GM18502 (cell line): Measurements from ENCODE around the gene LRCH1.

Experiments
- ATAC-seq: cut with Tn5 transposase; IDR thresholded peaks from one replicate; pipeline ENCODE4 v1.9.1; 2021; ENCODE audit warnings: mild to moderate bottlenecking; ENCODE audit not compliant: unreplicated experiment, poor library complexity

The LRCH1 gene

DNA sequence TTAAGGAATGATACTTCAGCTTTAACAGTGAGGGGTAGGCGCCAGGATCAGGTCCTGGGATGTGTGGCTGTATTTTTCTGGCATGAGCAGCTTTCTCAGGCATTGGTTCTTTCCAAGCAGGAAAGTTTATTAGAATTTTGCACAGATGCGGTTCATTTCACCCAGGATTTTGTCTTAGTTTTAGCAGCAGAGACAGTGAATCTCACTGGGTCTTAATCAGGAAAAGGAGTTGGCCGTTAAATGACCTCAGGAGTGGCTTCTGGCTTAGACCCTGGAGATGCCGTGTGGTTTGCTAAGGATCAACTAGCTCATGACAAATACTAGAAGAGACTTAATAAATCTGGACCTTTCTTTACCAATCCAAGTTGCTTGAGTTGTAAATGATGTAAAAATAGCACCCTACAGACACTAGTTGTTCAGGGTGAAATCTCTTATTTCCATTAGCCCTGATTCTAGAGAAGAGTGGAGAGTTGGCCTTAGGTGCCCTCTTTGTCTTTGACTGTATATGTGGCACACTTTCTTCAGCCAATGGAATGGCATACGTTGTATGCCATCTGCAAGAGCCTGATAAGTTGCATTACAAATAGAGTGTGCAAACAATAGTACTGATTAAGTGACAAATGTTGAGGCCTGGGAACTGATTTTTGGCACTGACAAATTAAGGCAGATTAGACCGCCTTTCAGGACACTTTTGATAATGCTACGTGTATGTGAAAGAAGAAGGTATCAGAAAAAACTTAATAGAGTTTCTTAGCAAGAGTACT is 34.0 kb downstream of the LRCH1 start:
- no peak for ATAC-seq

DNA sequence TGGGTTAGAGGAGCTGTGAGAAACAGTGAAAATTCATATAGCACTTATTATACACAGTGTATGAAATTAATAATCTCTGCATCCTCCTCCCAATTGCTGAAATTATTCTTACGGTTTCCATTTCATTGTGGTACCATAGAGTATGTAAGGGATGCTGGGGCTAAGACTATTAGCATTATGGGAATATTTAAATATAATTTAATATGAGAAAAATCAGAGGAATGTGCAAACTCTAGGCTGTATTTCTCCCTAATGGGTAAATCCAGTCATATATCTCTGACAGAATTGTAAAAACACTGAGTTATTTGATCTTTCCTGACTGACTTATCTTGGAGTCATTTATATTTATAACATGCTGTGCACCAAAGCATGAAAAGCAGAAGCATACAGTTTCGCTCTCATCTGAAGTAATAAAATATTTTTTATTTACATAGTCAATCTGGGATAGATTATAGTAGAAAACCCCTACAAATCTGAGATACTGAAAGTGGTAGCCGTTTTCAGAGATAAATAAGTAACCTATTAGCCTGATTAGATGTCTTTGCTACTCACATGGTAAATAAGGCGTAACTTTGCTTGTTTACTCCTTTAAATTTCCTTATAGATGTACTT is 34.9 kb downstream of the LRCH1 start:
- ATAC-seq, result peak; percentile 58

DNA sequence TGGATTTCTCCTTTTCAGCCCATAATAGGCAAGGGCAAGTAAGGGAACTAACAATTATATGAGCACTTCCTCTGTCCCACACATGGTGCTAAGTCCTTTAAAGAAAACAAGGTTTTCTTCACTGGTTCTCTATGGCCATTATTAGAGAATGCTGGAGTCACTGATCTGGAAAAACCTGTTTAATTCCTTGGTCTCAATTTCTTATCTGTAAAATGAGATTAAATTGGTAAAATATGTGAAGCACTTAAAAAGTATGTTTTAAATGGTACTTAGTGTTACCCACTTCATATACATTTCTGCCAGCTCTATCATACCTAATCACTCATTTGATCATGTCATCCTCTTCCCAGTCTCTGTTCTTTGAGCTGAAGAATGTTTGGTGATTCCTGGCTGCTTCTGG is 39.4 kb downstream of the LRCH1 start:
- ATAC-seq, result no peak

DNA sequence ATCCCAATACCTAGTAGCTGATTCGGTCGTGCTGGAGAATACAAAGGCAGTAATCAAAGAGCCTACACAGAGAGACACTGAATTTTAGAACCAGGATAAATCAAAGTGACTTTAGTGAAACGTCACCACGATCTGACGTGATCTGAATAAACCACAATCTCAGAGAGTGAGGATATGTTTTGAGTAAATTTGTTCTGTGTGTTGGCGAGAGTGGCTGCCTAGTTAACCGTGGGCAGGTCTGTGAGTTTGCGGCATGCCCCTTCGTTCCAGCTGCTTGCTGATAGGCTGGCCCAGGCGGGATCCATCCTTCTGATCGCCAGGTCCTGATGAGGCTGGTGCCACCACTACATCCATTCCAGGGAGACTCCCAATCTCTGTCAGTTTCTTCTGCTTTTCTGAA is 40.4 kb downstream of the LRCH1 start:
- ATAC-seq, result peak; percentile 56

DNA sequence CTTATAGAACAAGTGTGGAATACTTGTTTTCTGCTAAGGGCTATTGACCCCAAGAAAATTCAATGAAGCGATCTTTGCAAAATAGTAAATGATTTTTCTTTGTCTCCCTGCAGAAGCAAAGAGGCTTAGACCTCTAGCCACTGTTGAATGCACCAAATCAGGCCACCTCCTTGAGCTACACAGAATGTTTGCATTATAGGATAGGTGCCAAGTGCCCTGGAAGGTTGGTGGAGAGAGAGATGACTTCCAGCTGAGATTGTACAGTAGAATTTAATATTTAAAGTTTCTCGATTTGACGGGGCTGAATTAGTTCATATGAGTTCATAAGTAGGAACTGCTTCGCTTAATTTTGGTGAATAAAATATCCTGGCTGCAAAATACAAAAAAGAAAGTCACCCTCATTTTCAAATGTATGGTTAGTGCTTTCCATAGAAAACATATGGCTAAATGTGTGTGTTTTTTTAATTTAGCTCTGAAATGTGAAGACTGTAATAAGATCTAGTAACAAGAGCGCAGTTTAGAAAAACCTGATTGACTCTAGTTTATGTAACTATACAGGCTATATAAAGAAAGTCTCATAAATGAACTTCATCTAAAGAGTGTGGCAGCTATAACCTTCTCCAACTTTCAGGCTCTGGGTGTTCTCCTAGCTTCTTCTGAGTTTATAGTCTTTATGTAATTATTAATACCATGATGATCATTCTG is 41.6 kb downstream of the LRCH1 start:
- no peak for ATAC-seq

DNA sequence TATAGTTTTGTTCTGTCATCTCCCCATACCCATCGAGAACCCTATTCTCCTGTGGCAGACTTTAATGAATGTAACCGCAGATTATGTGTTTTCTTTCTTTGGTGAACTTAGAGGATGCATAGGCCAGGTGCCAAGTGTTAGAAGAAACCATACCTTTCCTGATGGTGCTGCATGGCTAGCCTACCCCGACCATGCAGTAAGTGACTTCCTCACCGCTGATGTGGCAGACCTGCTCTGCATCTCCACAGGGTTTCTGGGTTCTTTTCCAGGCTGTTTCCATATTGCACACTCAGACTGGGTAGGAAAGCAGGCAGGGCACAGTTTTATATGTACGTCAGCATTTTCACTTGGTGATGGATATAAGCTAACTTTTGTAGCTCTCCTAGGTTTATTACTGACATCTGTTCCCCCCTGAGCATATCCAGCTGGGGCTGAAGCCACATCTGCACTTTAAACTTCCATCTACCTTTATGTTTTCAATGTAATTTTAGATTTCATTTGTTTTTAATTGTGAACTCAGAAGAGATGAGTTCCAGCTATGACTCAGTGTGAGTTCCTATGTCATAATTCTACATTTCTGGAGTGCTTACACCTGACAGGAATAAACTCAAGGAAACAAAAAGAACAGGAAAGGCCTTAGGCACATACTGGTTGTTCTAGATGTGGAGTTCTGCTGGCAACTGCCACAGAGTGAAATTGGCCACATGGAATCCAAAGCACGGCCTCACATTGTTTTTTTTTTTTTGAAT is 42.3 kb downstream of the LRCH1 start:
- peak; percentile 46 for ATAC-seq

DNA sequence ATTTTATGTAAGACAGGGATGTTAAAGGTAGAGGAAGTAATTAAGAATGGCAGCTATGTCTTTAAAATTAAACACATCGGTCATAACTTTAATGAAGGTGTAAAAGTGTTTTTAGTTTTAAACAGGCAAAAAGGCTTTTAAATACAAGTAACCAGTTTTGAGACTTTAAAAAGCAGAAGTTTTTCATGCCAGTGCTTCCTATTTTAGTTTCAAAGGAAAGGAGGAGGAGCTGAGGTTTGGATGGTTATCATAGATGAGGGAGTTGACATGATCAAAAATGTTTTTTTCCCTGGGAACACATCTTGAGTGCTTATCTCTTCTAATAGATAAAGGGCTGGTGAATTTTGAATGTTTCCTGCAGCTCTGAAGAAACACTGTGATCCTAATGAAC is 42.9 kb downstream of the LRCH1 start:
- ATAC-seq, result no peak

DNA sequence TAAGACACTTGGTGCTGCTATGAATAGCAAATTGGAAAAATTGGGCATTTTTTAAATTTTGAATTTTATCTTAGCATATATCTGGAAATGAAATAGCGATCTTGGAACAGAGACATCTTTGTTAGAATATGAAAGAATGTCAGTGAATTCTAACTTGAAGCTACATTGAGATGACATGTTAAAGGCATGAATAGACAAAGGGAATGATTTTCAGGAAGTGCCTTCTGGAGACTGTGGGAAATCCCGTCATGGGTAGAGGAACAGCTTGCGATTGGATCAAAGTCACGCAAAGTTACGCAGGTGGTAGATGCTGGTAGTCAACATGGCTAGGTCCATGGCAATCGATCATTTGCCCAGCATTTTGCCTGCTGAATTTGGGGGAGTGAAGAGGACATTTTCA is 43.5 kb downstream of the LRCH1 start:
- no peak for ATAC-seq

DNA sequence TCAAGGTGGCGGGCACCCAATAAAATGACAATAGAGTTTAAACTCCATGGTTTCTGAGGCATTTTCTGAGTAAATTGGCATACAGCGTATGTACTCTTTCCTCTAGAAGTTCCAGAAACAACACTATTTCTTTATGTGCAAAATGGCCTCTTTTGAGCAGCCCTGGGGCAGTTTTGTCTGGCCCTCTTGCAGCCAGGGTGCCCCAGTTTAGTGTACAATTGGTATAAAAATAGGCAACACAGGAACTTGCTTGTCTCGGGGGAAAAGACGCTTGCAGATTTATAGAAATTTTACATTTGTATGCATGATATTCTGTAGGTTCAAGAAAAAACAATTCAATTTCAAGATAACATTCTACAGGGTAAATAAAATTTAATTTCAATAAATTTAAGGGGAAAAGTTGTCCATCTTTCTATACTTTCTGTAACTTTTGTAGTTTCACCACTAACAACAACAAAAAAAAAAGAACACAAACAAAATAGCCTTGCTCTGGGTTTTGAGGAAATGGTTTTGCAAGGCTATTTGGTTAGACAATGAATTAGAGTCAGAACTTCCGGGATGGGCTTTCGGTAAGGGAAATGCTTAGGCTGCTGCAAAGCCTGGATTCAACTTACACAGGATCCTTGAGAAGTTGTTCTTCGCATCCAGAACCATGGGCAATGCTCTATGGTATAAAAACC is 45.3 kb downstream of the LRCH1 start:
- ATAC-seq, result peak; percentile 38

DNA sequence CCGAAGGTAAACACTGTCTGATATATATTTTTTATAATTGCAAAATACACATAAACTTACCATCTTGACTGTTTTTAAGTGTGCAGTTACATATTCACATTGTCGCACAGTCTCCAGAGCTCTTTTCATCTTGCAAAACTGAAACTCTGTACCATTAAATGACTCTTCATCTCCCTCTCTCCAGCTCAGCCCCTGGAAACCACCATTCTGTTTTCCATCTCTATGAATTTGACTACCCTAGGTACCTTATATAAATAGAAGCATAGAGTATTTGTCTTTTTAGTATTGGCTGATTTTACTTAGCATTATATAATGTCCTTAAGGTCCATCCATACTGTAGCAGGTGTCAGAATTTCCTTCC is 45.8 kb downstream of the LRCH1 start:
- ATAC-seq, result peak; percentile 58

DNA sequence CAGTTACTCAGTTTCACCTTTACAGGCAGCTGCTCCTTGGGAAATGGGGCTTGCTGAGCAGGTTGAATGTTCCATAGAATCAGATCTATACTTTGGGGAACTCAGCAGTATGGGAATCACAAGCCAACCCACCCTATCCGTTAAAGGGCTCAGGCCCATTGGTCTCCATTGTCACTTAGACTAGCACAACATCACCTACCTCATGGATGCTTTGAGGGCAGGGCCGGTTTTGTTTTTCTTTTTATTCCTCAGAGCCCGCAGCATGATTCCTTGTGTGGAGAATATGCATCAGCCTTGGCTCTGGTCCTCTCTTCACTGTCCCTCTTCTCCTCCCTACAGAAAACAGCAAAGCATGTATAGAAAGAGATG is 48.0 kb downstream of the LRCH1 start:
- ATAC-seq, result no peak

DNA sequence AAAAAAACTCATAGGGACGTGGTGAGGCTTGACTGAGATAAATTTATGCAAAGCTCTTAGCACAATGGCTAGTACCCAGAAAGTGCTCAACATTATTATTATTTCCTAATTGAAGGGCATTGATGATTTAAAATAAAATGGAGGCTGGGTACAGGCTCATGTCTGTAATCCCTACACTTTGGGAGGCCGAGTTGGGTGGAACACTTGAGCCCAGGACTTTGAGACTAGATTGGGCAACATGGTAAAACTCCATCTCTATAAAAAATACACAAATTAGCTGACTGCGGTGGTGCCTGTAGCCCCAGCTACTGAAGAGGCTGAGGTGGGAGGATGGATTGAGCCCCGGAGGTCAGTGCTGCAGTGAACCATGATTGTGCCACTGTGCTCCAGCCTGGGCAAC is 49.6 kb downstream of the LRCH1 start:
- no peak for ATAC-seq

DNA sequence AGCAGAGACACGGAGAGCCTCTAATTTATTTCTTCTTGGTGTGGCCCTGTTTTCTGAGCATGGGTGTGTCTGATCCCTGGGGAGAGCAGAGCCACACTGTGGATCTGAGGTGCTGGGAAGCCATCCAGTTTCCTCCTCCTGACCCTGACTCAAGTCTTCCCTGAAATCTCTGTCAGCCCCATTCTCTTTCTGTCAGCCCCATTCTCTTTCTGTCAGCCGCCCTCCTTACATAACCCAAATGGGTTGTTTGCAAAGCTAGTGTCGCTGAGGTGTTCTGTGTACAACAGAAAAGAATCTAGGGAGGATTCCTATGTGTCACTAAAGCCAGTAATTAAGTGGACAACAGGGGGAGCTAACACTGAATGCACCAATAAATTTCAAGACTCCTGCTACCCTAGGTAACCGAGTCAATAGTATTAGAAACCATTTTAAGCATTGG is 50.2 kb downstream of the LRCH1 start:
- no peak for ATAC-seq

DNA sequence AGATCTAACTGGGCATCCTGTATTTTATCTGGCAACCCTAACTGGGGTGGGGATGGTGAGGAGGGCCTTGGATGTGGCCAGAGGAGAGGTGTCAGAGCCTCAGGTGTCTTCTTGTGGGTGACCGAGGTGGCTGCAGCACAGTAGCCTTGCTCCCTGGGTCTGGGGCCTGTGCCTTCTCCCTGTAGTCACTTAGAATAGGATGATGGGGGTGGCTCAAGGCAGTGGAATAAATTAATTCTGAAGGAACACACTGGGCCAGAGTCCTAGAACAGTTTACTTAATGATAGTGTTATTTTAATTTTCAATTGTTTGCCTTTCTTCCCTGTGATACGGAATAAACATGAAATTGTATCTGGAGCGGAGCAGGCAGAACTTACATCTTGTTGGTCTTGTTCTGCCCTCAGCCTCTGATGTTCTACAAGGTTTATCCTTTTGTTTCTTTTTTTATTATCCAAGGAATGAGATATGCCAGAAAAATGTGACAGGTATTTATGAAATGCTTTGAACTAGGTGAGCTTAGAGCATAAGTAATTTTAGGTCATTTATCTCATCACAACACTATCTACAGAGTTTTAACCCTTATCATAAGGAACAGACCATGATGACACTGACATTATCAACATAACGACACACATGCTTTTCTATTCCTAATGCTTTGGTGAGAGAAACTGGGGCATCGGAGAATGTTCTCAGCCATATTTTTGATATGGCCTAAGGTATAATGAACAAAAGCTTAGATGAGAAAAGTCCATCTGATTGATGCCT is 51.4 kb downstream of the LRCH1 start:
- no peak for ATAC-seq

DNA sequence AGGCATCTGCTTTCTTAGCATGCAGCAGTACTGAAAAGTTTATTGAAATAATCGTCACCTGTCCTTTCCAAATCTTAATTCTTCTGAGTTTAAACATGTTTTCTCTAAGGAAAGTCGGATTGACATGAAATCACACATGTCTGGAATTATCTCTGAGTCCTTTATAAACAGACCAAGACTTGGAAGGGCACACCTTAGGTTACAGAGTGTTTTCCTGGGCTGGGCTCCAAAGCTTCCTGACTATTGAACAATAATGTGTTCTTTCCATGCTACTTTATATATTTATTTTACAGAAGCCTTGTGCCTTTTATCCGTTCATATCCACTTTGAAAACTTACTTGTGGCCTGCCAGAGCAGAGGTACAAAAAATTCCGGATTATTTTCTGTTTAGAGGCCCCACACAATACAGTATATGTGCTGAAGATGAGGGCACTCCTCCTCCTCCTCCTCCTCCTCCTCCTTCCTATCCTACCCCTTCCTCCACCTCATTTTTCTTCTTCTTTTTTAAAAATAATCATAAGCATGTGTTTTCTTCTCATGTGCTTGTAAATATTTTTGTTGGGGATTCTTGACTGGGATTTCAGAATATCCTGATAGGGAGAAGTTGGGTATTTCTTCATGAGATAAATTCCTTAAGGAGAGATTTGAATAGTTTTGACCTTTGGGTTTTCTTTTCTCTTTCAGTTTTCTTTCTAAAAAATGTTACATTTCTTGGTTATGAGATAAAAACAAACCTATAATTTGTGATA is 52.3 kb downstream of the LRCH1 start:
- ATAC-seq, result no peak

DNA sequence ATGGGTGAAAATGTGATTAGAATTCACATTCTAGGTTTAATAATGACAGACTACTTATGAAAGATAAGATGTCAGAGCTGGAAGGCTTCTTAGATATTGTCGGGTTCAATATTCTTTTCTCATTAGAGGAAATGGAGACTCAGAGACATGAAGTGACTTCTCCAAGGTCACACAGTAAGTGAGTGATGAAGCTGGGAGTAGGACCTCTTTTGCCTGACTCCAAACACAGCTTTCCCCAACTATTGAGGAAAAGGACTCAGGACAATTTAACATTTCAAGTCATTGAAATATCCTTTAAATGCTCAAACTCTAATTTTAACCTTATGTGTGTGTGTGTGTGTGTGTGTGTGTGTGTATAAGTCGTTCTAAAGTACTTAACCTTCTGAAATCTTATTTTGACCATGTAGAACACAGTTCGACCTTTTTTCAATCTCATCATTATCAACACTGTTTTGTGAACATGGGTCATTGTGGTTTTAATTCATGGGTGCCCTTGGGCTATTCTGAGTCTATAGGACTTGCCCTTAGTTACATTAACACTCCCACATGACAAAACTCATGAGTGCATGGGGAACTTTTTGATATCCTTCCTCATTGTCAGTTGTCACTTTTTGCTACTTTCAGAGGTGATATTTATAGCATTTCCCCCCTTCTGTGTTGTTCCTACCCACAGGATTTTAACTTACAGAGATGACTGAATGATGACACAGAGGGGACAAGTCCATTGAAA is 53.0 kb downstream of the LRCH1 start:
- ATAC-seq, result peak; percentile 55

DNA sequence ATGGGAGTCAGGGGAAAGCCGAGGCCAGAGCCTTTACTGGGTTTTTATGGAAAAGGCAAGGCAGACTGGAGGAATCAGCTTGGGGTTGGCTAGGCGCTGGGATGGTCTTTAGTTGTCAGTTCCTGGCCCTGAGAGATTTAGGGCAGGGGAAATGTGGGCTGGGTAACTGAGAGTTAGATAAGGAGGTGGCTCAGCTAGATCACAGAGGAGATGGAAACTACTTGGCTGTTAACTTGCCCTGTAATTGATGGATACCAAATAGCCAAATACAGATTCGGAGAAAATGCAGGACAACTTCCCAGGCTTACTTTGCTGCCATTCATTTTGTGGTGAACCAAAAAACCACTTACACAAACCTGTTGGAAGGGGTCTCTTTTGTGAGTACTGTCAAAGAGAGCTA is 54.0 kb downstream of the LRCH1 start:
- no peak for ATAC-seq

DNA sequence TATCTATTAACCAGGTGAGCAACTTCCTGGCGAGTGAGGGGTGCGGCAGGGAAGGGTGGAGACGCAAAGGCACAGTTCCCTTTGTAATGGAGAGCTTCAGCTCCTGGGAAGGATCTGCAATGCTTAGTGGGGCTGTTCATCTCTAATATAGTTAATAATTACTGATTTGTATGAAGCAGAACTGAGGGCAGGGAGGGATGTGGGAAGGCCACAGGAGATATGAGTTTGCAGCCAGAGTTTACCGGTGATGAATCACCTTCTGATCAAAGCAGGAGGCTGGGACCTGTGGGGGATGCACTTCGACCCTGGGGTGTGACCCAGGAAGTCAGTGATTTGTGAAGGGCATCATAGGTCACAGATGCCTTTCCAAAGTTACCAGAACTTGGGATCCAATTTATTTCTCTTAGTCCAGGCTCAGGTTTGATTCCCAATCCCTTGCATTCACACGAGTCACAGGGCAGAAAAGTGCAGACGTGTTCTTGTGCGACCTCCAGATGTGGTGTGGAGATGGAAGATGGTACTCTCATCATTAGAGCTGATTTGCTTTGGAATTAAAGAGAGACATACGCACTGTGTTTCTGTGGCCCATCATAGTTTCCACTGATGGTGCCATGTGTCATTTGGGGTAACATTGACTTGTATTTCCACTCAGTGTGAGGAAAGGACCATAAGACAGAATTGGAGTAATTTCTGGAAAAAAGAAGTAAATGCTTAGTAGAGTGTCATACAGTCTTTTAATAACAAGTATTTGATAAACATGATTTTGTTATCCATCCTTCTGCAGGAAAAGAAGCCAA is 55.0 kb downstream of the LRCH1 start:
- ATAC-seq, result no peak
